Lung (tissue), 12 donors: ENCODE results near the gene GPR107. TPM values are rescaled to one million over a fixed set of nuclear protein-coding genes. Genes with fewer than 3 reads are reported as not detected.

ENCODE experiments used
- ATAC-seq: fragments of 200-7000 bp; cut with Tn5 transposase; one replicate; pipeline ENCODE4 v1.9.1; 2020; ENCODE audit warnings: moderate number of reproducible peaks; ENCODE audit not compliant: insufficient read depth, low FRiP score
- DNase-seq, 3 donors: peaks; one replicate each; pipeline ENCODE4 v3.0.0-alpha.2; 2013 to 2017
- H3K27ac ChIP-seq, 2 donors: one replicate each; pipeline ENCODE4 v1.5.1; 2013; ENCODE audit warnings: mild to moderate bottlenecking in 2 of 2, moderate library complexity in 2 of 2, control low read depth in 1 of 2, inconsistent platforms in 1 of 2, low read depth in 1 of 2, low read length in 1 of 2
- H3K27me3 ChIP-seq, 3 donors: one replicate each; pipeline ENCODE4 v1.5.1; 2013; ENCODE audit warnings: low read length in 2 of 3; ENCODE audit not compliant: control insufficient read depth in 3 of 3, insufficient read depth in 3 of 3
- H3K36me3 ChIP-seq, 4 donors: one replicate each; pipeline ENCODE4 v1.5.1; 2013; ENCODE audit warnings: low read length in 4 of 4, mild to moderate bottlenecking in 1 of 4, moderate library complexity in 1 of 4; ENCODE audit not compliant: control insufficient read depth in 4 of 4, insufficient read depth in 4 of 4
- H3K4me1 ChIP-seq, 5 donors: one replicate each; pipeline ENCODE4 v1.5.1; 2013; ENCODE audit warnings: low read length in 5 of 5, mild to moderate bottlenecking in 2 of 5, moderate library complexity in 1 of 5; ENCODE audit not compliant: control insufficient read depth in 5 of 5, insufficient read depth in 5 of 5
- H3K4me3 ChIP-seq: one replicate; pipeline ENCODE4 v1.5.1; 2013; ENCODE audit warnings: mild to moderate bottlenecking, control low read depth, moderate library complexity
- H3K9ac ChIP-seq, 2 donors: one replicate each; pipeline ENCODE4 v1.5.1; 2013; ENCODE audit warnings: low read length in 2 of 2, control low read depth in 1 of 2; ENCODE audit not compliant: insufficient read depth in 1 of 2
- H3K9me3 ChIP-seq, 4 donors: one replicate each; pipeline ENCODE4 v1.5.1; 2013; ENCODE audit warnings: low read length in 3 of 4, mild to moderate bottlenecking in 1 of 4, moderate library complexity in 1 of 4; ENCODE audit not compliant: control insufficient read depth in 4 of 4, insufficient read depth in 3 of 4
- CTCF ChIP-seq: IDR thresholded peaks from 2 replicates; pipeline ENCODE4 v1.5.1; 2012; ENCODE audit warnings: mild to moderate bottlenecking; ENCODE audit errors: control extremely low read depth, extremely low read depth
- WGBS, 2 donors: extraction: QIAGEN DNeasy Blood & Tissue Kit; methylation state at CpG; one replicate each; pipeline ENCODE4 v1.1.7; 2013; 5-methylcytosine and 5-hydroxymethylcytosine counted together
- polyA plus RNA-seq, 2 donors: library from polyadenylated mRNA; stranded (reverse); fragments of 200-250 nt; gene quantifications; one replicate each; pipeline ENCODE4 v1.2.1, GENCODE V29; 2013
- total RNA-seq, 2 donors: library from RNA; depleted of rRNA in 1 of 2; stranded (reverse); fragments of >200 nt in 1 of 2; gene quantifications; one replicate each; pipeline ENCODE4 v1.2.1, GENCODE V29; 2014 to 2021
- donor health status: control.
- donor health status: control.
- donor health status: Bipolar disorder and iron deficiency.
- donor health status: healthy.
- donor health status: DM: yes; HTN: yes; CAD: no.

Gene GPR107
- total and polyA plus RNA-seq, 4 donors: 11.0 to 180 (median 33.2) TPM

DNA sequence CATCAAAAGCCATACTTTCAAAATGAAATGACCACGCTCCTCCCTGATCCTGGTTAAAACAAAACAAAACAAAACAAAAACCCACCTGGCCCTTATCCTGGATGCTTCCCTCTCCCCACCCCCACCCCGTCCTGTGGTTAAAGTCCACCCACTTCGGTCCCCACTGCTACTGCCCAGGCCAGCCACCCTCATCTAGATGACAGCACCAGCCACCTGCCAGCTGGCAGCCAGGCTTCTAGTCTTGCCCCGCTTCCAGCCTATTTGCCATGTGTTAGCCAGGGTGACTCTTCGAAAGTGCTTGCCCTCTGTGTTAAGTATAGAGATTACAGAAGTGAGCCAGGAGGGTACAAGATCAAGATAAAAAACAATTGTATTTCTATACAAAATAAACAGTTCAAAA lies 91.0 kb downstream of the GPR107 start:
- TF ChIP-seq CTCF: no peak
- Histone ChIP-seq H3K4me3 (no peak overlapping the region), H3K9ac (no peak overlapping the region), H3K27me3 (peaks cover 0 to 5% (median 0%) of the 10 kb centered on the region in 3 donors), H3K9me3 (no peaks in the 10 kb centered on the region), H3K4me1 (peaks cover 3 to 24% (median 6%) of the 10 kb centered on the region in 5 donors), H3K27ac (no peak overlapping the region), H3K36me3 (no peaks in the 10 kb centered on the region)
- no peak for ATAC-seq
- WGBS, 2 donors: 62 to 65% methylated on average over 5 of the region's 5 CpGs
- DNase-seq: no peak

DNA sequence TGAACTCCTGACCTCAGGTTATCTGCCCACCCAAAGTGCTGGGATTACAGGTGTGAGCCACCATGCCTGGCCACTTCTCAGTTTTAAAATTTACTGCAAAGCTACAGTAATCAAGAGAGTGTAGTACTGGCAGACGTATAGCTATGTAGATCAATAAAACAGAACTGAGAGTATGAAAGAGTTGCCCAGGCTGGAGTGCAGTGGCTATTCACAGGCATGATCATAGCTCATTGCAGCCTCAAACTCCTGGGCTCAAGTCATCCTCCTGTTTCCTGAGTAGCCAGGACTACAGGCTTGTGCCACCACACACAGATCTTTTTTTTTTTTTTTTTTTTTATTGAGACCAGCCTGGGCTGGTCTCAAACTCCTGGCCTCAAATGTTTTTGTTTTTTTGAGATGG lies 92.0 kb downstream of the GPR107 start:
- Histone ChIP-seq H3K36me3 (no peaks in the 10 kb centered on the region), H3K9me3 (no peaks in the 10 kb centered on the region), H3K27me3 (peaks cover 0 to 5% (median 0%) of the 10 kb centered on the region in 3 donors), H3K9ac (no peak overlapping the region), H3K27ac (no peak overlapping the region), H3K4me3 (no peak overlapping the region), H3K4me1 (peaks cover 0 to 23% (median 6%) of the 10 kb centered on the region in 5 donors)
- ATAC-seq: no peak
- DNase-seq: no peak
- WGBS, 2 donors: 57 to 78% methylated on average over 1 of the region's 1 CpG
- no peak for TF ChIP-seq CTCF

DNA sequence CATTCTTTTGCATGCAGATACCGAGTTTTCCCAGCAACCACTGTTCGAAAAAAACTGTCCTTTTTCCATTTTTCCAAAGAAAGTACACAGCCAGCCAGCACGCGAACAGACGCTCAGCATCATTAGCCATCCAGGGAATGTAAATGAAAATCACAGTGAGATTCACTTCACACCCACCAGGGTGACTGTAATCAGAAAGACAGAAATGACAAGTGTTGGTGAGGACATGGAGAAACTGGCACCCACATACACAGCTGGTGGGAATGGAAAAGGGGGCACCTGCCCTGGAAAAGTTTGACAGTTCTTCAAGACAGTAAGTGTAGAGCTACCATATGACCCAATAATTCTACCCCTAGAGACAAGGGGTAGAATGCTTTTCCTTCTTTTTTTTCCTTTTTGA lies 93.5 kb downstream of the GPR107 start:
- H3K36me3 ChIP-seq: no peaks in the 10 kb centered on the region
- peaks cover 0 to 5% (median 0%) of the 10 kb centered on the region in 3 donors for H3K27me3 ChIP-seq
- H3K27ac ChIP-seq: no peak overlapping the region
- no peaks in the 10 kb centered on the region for H3K9me3 ChIP-seq
- WGBS, 2 donors: 79 to 85% methylated on average over 5 of the region's 5 CpGs
- DNase-seq: no peak
- ATAC-seq: no peak
- TF ChIP-seq CTCF: no peak
- H3K9ac ChIP-seq: no peak overlapping the region
- no peak overlapping the region for H3K4me3 ChIP-seq
- H3K4me1 ChIP-seq: peaks cover 0 to 19% (median 6%) of the 10 kb centered on the region in 5 donors

- DNase-seq: no peak
- no peak for TF ChIP-seq CTCF
- 94 to 95% methylated on average over 3 of the region's 3 CpGs for WGBS, 2 donors
- Histone ChIP-seq H3K27ac (no peak overlapping the region), H3K9me3 (no peaks in the 10 kb centered on the region), H3K9ac (no peak overlapping the region), H3K4me3 (no peak overlapping the region), H3K36me3 (no peaks in the 10 kb centered on the region), H3K27me3 (peaks cover 0 to 5% (median 0%) of the 10 kb centered on the region in 3 donors), H3K4me1 (peaks cover 0 to 13% (median 6%) of the 10 kb centered on the region in 5 donors)
- ATAC-seq: no peak
Observed at GRCh38 chr9:130147910-130148309, 94.2 kb downstream of the GPR107 start.
